DND-41 (cell line): ENCODE measurements around the gene DNLZ.

ENCODE experiments used
- EZH2 ChIP-seq: IDR thresholded peaks from 3 replicates; pipeline ENCODE4 v1.6.1; 2012; ENCODE audit warnings: borderline replicate concordance, low read depth, mild to moderate bottlenecking, moderate library complexity, low read length, inconsistent platforms; ENCODE audit not compliant: severe bottlenecking
- TF ChIP-seq, protein P1 (sequence below): IDR thresholded peaks from 2 replicates; pipeline ENCODE4 v1.5.1; 2012; ENCODE audit warnings: borderline replicate concordance, low read length, moderate library complexity, mild to moderate bottlenecking; ENCODE audit not compliant: poor library complexity, severe bottlenecking; ENCODE audit errors: extremely low read depth

DNA sequence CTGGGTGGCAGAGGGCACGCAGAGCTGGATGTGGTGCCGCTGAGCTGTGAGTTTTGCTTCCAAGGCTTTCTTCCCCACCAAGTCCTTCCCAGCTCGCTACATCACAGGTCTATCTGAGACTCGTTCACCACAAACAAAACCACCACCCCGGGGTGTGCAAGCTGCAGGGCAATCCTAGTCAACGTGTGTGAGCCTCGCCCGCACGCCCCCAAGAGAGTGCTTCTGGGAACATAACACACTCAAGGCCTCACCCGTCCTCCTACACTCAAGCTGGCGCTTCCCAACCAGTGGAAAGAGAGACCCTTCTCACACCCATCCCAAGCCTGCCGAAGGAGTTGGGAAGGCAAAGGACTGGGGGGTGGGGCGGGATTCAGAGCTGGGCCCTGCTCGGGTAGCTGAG lies 25.9 kb upstream of the DNLZ start:
- TF ChIP-seq, protein P1, sequence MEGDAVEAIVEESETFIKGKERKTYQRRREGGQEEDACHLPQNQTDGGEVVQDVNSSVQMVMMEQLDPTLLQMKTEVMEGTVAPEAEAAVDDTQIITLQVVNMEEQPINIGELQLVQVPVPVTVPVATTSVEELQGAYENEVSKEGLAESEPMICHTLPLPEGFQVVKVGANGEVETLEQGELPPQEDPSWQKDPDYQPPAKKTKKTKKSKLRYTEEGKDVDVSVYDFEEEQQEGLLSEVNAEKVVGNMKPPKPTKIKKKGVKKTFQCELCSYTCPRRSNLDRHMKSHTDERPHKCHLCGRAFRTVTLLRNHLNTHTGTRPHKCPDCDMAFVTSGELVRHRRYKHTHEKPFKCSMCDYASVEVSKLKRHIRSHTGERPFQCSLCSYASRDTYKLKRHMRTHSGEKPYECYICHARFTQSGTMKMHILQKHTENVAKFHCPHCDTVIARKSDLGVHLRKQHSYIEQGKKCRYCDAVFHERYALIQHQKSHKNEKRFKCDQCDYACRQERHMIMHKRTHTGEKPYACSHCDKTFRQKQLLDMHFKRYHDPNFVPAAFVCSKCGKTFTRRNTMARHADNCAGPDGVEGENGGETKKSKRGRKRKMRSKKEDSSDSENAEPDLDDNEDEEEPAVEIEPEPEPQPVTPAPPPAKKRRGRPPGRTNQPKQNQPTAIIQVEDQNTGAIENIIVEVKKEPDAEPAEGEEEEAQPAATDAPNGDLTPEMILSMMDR = no peak
- TF ChIP-seq EZH2 = no peak
